GM12864 (cell line): Measurements from ENCODE around the gene MPC1L.
"Not testable (repeated sequence)": the region's sequence is repeated elsewhere in the genome, so short reads cannot be mapped to it uniquely, and the experiment has no call there.

ENCODE experiments used
- DNase-seq: peaks from one replicate; pipeline ENCODE4 v3.0.0-alpha.2; 2011; ENCODE audit warnings: low read depth
- H3K4me3 ChIP-seq: 2 replicates; pipeline ENCODE4 v1.5.1; 2011; ENCODE audit warnings: mild to moderate bottlenecking, low read depth, low read length, control low read depth
- CTCF ChIP-seq: IDR thresholded peaks from 2 replicates; pipeline ENCODE4 v1.5.1; 2011; ENCODE audit warnings: low read depth, mild to moderate bottlenecking, moderate library complexity, low read length, control low read depth, inconsistent platforms; ENCODE audit errors: missing control alignments

The MPC1L gene

DNA sequence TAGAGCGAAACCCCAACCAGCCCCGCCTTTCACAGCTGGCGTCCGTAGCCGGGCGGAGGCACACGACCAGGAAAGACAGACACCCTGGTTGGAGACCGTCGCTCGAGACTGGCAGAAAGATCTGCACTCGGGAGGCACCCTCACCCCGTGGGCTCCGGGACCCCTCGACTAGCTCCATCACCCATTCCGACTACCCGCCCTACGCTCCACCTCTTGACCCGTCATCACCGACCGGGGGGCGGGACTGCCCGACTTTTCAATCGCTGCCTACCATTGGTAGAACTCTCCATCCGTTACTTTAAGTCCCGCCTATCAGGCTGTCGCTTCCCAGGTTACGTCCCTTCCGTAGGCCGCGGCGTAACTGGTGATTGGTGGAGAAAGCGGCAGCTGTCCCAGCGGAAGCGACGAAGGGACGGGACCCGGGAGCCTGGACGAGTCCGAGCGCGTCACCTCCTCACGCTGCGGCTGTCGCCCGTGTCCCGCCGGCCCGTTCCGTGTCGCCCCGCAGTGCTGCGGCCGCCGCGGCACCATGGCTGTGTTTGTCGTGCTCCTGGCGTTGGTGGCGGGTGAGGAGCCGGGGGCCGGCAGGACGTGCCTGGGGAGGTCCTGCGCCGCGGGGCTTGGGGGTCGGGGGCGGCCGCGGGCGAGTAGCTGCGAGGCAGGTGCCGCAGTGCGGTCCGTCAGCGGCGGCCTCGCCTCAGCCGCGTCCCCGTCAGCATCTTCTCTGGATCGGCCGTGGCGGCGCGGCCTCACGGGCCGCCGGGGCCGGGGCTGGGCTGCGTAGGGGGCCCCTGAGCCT lies 42.5 kb upstream of the MPC1L start, which contains the start of gene ATP6AP2:
TSS of gene ATP6AP2 (plus strand) at position 434 of the 799 bp plus-strand sequence. CDS start at position 530, 96 bp downstream.
- TF ChIP-seq CTCF = no peak
- H3K4me3 ChIP-seq = peak within 1 kb of the TSS; percentile 75

DNA sequence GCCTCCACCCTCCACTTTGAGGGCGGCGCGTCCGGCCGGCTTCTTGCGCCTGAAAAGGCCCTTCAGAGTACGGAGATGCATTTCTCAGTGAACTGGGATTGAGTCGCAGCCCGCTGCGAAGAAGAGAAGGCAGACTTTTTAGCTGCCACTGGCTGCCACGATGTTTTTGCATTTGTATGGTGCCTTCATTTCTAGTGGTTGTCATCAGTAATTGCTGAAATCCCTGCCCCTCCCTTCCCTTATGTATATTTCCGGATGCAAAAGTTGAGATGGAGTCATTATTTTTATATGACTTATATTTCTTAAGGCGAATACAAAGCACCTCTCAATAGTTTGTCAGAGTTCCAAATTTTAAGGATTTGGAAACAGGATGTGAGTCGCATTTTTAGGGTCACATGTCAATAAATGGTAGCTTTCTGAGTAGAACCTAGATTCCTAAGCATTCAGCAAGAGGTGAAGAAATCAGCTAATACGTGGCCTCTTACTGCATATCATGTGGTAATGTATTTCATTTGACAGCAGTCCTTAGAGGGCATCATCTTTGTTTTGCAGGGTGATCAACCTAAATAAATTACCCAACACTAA lies 41.8 kb upstream of the MPC1L start:
- no peak for TF ChIP-seq CTCF
- no peak for DNase-seq
- H3K4me3 ChIP-seq = peak overlapping the region; percentile 75

More for the DNA sequence above, 42.5 kb upstream of the MPC1L start, which contains the start of gene ATP6AP2:
- DNase-seq = peak; percentile 82

DNA sequence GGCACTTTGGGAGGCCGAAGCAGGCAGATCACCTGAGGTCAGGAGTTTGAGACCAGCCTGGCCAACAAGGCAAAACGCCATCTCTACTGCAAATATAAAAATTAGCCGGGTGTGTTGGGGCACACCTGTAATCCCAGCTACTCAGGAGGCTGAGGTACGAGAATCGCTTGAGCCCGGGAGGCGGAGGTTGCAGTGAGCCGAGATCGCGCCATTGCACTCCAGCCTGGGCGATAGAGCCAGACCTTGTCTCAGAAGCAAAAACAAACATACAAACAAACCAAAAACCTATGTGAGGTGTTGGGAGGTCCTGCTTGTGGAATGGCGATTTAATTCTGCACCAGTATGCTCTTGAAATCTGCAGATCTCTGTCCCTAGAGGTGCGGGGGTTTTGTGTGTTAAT lies 41.0 kb upstream of the MPC1L start:
- not testable (repeated sequence) for DNase-seq
- H3K4me3 ChIP-seq = peak overlapping the region; percentile 75; the same call in 1 of the 2 replicates

DNA sequence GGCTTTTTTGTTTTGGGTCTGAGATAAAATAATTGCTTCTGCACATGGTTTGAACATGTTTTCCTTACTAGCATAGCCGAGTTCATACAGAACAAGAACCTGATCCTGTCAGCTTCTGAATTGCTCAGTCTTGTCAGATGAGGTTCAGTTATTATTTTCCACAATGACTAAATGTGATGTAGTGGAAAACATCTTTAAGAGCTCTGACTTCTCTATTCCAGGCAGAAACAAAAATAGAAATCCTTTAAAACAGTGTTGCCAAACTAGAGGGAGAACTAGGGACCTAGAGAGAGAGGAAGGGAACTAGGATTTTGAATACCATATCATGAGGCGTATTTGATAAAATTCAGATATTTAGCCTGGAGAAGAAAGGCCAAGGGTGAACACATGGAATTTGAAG lies 40.4 kb upstream of the MPC1L start:
- TF ChIP-seq CTCF = no peak
- no peak for DNase-seq

GRCh38 chrX:40587623-40588022 lies 35.6 kb upstream of the MPC1L start:
- not testable (repeated sequence) for DNase-seq, H3K4me3 ChIP-seq

More for the DNA sequence above, 40.4 kb upstream of the MPC1L start:
- no peak overlapping the region for H3K4me3 ChIP-seq

GRCh38 chrX:40589616-40590321 lies 33.5 kb upstream of the MPC1L start:
- not testable (repeated sequence) for H3K4me3 ChIP-seq, DNase-seq

- no peak for DNase-seq
- no peak overlapping the region for H3K4me3 ChIP-seq
- no peak for TF ChIP-seq CTCF
Observed at GRCh38 chrX:40603446-40603845, 19.8 kb upstream of the MPC1L start.

- no peak for TF ChIP-seq CTCF
- DNase-seq = no peak
- no peak overlapping the region for H3K4me3 ChIP-seq
Observed at GRCh38 chrX:40607381-40607780, 15.8 kb upstream of the MPC1L start.
